HCT116 (cell line): ENCODE measurements around the gene TEAD1. TPM values are rescaled to one million over a fixed set of nuclear protein-coding genes. Genes with fewer than 3 reads are reported as not detected.

Experiments used
- ATAC-seq: fragments of 200-7000 bp; cut with Tn5 transposase; 2 replicates; pipeline ENCODE4 v1.9.1; 2020; ENCODE audit warnings: mild to moderate bottlenecking, moderate library complexity
- BruUV-seq: library from RNA; stranded (reverse); fragments of 400-500 nt; replicated peaks from 2 replicates; lab custom pipeline; 2021; lab: Mats Ljungman, UMichigan
- CTCF ChIA-PET: fragments of 300-600 bp; sonication (Branson Sonifier 250); formaldehyde crosslinking; loops from one replicate; lab custom pipeline; 2021; ENCODE audit warnings: antibody characterized with exemption; lab: Charles Lee
- POLR2A ChIA-PET: fragments of 300-600, 350-600 bp; sonication (Branson Sonifier 250); formaldehyde crosslinking; loops from one replicate; lab custom pipeline; 2021; ENCODE audit warnings: antibody characterized with exemption; lab: Charles Lee
- RAD21 ChIA-PET, 2 experiments: fragments of 300-600 bp; sonication (Branson Sonifier 250); formaldehyde crosslinking; loops; one replicate each; lab custom pipeline; 2023; ENCODE audit warnings: low total read pairs in 2 of 2; ENCODE audit not compliant: uncharacterized antibody in 2 of 2, unreplicated experiment in 2 of 2, low non-redundant PET in 1 of 2; lab: Charles Lee
- DNase-seq: peaks from one replicate; pipeline ENCODE4 v3.0.0-alpha.2; 2010; ENCODE audit warnings: low read depth, low spot score
- H2AFZ ChIP-seq: fragments of 200-600 bp; shearing (Covaris generic), sonication (generic); 2 replicates; pipeline ENCODE4 v1.6.1; 2017; ENCODE audit warnings: low read depth, mixed run types, mixed read lengths, antibody characterized with exemption, low read length; ENCODE audit not compliant: poor library complexity, severe bottlenecking
- H3K27ac ChIP-seq: 2 replicates; pipeline ENCODE4 v1.5.1; 2012; ENCODE audit warnings: low read depth, low read length
- H3K27me3 ChIP-seq: fragments of 200-600 bp; sonication (generic); 2 replicates; pipeline ENCODE4 v1.6.1; 2016; ENCODE audit warnings: mixed run types, low read length, mixed read lengths; ENCODE audit not compliant: insufficient read depth
- H3K36me3 ChIP-seq, 2 experiments: fragments of 200-500 bp in 1 of 2; fragments of 200-600 bp in 1 of 2; sonication (Bioruptor generic) in 1 of 2; sonication (generic) in 1 of 2; 2 replicates each; pipeline versions ENCODE4 v1.5.1 to v1.6.1; 2014 to 2016; ENCODE audit warnings: low read length in 2 of 2, inconsistent platforms in 1 of 2, mixed read lengths in 1 of 2, mixed run types in 1 of 2; ENCODE audit not compliant: insufficient read depth in 2 of 2, control insufficient read depth in 1 of 2
- H3K4me1 ChIP-seq, 2 experiments: fragments of 200-600 bp in 1 of 2; sonication (generic) in 1 of 2; 2 replicates each; pipeline versions ENCODE4 v1.5.1 to v1.6.1; 2012 to 2017; ENCODE audit warnings: low read length in 2 of 2, inconsistent platforms in 1 of 2, mild to moderate bottlenecking in 1 of 2, mixed read lengths in 1 of 2, mixed run types in 1 of 2, moderate library complexity in 1 of 2; ENCODE audit not compliant: insufficient read depth in 2 of 2, control insufficient read depth in 1 of 2
- H3K4me2 ChIP-seq: fragments of 200-600 bp; sonication (generic); 2 replicates; pipeline ENCODE4 v1.6.1; 2017; ENCODE audit warnings: mixed run types, low read length, mixed read lengths
- H3K4me3 ChIP-seq, 2 experiments: fragments of 200-600 bp in 1 of 2; sonication (generic) in 1 of 2; replicated peaks in 1 of 2; 2 replicates each; pipeline ENCODE4 v1.5.1; 2011 to 2016; ENCODE audit warnings: low read length in 2 of 2, control low read depth in 1 of 2, low read depth in 1 of 2, mild to moderate bottlenecking in 1 of 2, mixed read lengths in 1 of 2, mixed run types in 1 of 2
- H3K79me2 ChIP-seq: fragments of 200-600 bp; sonication (generic); 2 replicates; pipeline ENCODE4 v1.6.1; 2017; ENCODE audit warnings: mild to moderate bottlenecking, mixed run types, low read length, moderate library complexity, mixed read lengths; ENCODE audit not compliant: insufficient read depth
- H3K9ac ChIP-seq: fragments of 200-600 bp; sonication (generic); 2 replicates; pipeline ENCODE4 v1.6.1; 2016; ENCODE audit warnings: low read length, mixed read lengths
- H3K9me2 ChIP-seq: fragments of 200-600 bp; sonication (generic), shearing (Covaris generic); 2 replicates; pipeline ENCODE4 v1.6.1; 2017; ENCODE audit warnings: mixed run types, mild to moderate bottlenecking, moderate library complexity; ENCODE audit not compliant: insufficient read depth
- H3K9me3 ChIP-seq, 2 experiments: fragments of 200-500 bp in 1 of 2; fragments of 200-600 bp in 1 of 2; sonication (Bioruptor generic) in 1 of 2; sonication (generic) in 1 of 2; 2 replicates each; pipeline ENCODE4 v1.6.1; 2014 to 2017; ENCODE audit warnings: low read length in 2 of 2, mixed read lengths in 2 of 2, inconsistent platforms in 1 of 2, low read depth in 1 of 2, mild to moderate bottlenecking in 1 of 2, mixed run types in 1 of 2, moderate library complexity in 1 of 2; ENCODE audit not compliant: control insufficient read depth in 1 of 2, insufficient read depth in 1 of 2
- H4K20me1 ChIP-seq: fragments of 200-600 bp; sonication (generic), shearing (Covaris generic); 2 replicates; pipeline ENCODE4 v1.6.1; 2017; ENCODE audit warnings: mixed run types, mild to moderate bottlenecking, moderate library complexity; ENCODE audit not compliant: insufficient read depth
- CBX3 ChIP-seq: IDR thresholded peaks from 2 replicates; pipeline ENCODE4 v1.6.1; 2012; ENCODE audit warnings: low read depth
- CEBPB ChIP-seq: IDR thresholded peaks from 2 replicates; pipeline ENCODE4 v1.6.1; 2012; ENCODE audit warnings: low read depth
- EGR1 ChIP-seq: IDR thresholded peaks from 2 replicates; pipeline ENCODE4 v1.6.1; 2012; ENCODE audit warnings: low read depth
- ELF1 ChIP-seq: IDR thresholded peaks from 2 replicates; pipeline ENCODE4 v1.6.1; 2012; ENCODE audit warnings: low read depth, borderline replicate concordance
- EZH2 ChIP-seq: fragments of 200-600 bp; sonication (generic); IDR thresholded peaks from 2 replicates; pipeline ENCODE4 v1.6.1; 2017; ENCODE audit warnings: antibody characterized with exemption, mixed run types
- EZH2phosphoT487 ChIP-seq: fragments of 200-600 bp; IDR thresholded peaks from 2 replicates; pipeline ENCODE4 v1.6.1; 2018; ENCODE audit warnings: antibody characterized with exemption, borderline replicate concordance
- FOSL1 ChIP-seq: IDR thresholded peaks from 2 replicates; pipeline ENCODE4 v1.6.1; 2012; ENCODE audit warnings: low read depth
- POLR2AphosphoS5 ChIP-seq: IDR thresholded peaks from 2 replicates; pipeline ENCODE4 v1.6.1; 2011; ENCODE audit warnings: mild to moderate bottlenecking, low read depth, low read length, moderate library complexity
- RAD21 ChIP-seq: IDR thresholded peaks from 2 replicates; pipeline ENCODE4 v1.6.1; 2012; ENCODE audit warnings: low read depth, mild to moderate bottlenecking
- TCF7L2 ChIP-seq: IDR thresholded peaks from 2 replicates; pipeline ENCODE4 v1.7.0; 2011; ENCODE audit warnings: borderline replicate concordance, inconsistent platforms; ENCODE audit not compliant: insufficient read depth, insufficient read length; ENCODE audit errors: extremely low read depth
- YY1 ChIP-seq: IDR thresholded peaks from 2 replicates; pipeline ENCODE4 v1.6.1; 2011; ENCODE audit warnings: low read length, low read depth, moderate library complexity, mild to moderate bottlenecking; ENCODE audit not compliant: insufficient replicate concordance; ENCODE audit errors: extremely low read depth
- ZFX ChIP-seq: fragments of 450-650 bp; IDR thresholded peaks from 2 replicates; pipeline ENCODE4 v1.6.1; 2017
- intact Hi-C: fragments of 100-400 bp; cut with micrococcal nuclease; formaldehyde crosslinking; loops from 2 replicates; pipeline ENCODE4 v1.10.0; 2022
- total RNA-seq: library from RNA; stranded (reverse); gene quantifications from one replicate; pipeline ENCODE4 v1.2.1, GENCODE V29; 2021; ENCODE audit not compliant: unreplicated experiment
- TF ChIP-seq, protein P1 (sequence below): IDR thresholded peaks from 2 replicates; pipeline ENCODE4 v1.6.1; 2012
- TF ChIP-seq, protein P2 (sequence below): IDR thresholded peaks from 2 replicates; pipeline ENCODE4 v1.6.1; 2012; ENCODE audit warnings: low read depth
- TF ChIP-seq, protein P3 (sequence below): IDR thresholded peaks from 2 replicates; pipeline ENCODE4 v1.6.1; 2012

The TEAD1 gene
- total RNA-seq, 1 experiment from 2014 or later, result 103 TPM

GRCh38 chr11:12662101-12662689 is 12.0 kb upstream of the TEAD1 start:
- Histone ChIP-seq H4K20me1 (no peaks in the 10 kb centered on the region), H3K4me1 (no peaks in the 10 kb centered on the region), H2AFZ (no peak overlapping the region), H3K79me2 (no peaks in the 10 kb centered on the region), H3K4me3 (no peak overlapping the region), H3K9me2 (no peaks in the 10 kb centered on the region), H3K9me3 (no peaks in the 10 kb centered on the region), H3K36me3 (no peaks in the 10 kb centered on the region), H3K9ac (no peak overlapping the region), H3K27ac (no peak overlapping the region), H3K4me2 (no peak overlapping the region), H3K27me3 (no peaks in the 10 kb centered on the region)
- no peak for TF ChIP-seq YY1
- TF ChIP-seq, protein P1, sequence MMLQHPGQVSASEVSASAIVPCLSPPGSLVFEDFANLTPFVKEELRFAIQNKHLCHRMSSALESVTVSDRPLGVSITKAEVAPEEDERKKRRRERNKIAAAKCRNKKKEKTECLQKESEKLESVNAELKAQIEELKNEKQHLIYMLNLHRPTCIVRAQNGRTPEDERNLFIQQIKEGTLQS, result no peak
- no peak for TF ChIP-seq EGR1
- BruUV-seq, result no TSS peak
- ATAC-seq, result no peak
- ChIA-PET CTCF (no interaction called here), POLR2A (no interaction called here), RAD21 (no interaction called here)
- no peak for DNase-seq
- intact Hi-C loops, result no loop called here

GRCh38 chr11:12664385-12664784 is 9.8 kb upstream of the TEAD1 start:
- ATAC-seq, result no peak
- POLR2A ChIA-PET, result no interaction called here
- no peak for TF ChIP-seq FOSL1
- TF ChIP-seq EGR1, result no peak
- TF ChIP-seq, protein P2, sequence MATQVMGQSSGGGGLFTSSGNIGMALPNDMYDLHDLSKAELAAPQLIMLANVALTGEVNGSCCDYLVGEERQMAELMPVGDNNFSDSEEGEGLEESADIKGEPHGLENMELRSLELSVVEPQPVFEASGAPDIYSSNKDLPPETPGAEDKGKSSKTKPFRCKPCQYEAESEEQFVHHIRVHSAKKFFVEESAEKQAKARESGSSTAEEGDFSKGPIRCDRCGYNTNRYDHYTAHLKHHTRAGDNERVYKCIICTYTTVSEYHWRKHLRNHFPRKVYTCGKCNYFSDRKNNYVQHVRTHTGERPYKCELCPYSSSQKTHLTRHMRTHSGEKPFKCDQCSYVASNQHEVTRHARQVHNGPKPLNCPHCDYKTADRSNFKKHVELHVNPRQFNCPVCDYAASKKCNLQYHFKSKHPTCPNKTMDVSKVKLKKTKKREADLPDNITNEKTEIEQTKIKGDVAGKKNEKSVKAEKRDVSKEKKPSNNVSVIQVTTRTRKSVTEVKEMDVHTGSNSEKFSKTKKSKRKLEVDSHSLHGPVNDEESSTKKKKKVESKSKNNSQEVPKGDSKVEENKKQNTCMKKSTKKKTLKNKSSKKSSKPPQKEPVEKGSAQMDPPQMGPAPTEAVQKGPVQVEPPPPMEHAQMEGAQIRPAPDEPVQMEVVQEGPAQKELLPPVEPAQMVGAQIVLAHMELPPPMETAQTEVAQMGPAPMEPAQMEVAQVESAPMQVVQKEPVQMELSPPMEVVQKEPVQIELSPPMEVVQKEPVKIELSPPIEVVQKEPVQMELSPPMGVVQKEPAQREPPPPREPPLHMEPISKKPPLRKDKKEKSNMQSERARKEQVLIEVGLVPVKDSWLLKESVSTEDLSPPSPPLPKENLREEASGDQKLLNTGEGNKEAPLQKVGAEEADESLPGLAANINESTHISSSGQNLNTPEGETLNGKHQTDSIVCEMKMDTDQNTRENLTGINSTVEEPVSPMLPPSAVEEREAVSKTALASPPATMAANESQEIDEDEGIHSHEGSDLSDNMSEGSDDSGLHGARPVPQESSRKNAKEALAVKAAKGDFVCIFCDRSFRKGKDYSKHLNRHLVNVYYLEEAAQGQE, result no peak
- TF ChIP-seq POLR2AphosphoS5, result no peak
- TF ChIP-seq YY1, result no peak
- TF ChIP-seq, protein P1, result no peak
- no peak for TF ChIP-seq EZH2phosphoT487
- no peak for TF ChIP-seq ELF1
- no peak for TF ChIP-seq TCF7L2
- TF ChIP-seq, protein P3, sequence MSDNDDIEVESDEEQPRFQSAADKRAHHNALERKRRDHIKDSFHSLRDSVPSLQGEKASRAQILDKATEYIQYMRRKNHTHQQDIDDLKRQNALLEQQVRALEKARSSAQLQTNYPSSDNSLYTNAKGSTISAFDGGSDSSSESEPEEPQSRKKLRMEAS, result no peak
- TF ChIP-seq RAD21, result no peak
- TF ChIP-seq ZFX, result no peak
- TF ChIP-seq CBX3, result no peak
- TF ChIP-seq EZH2, result no peak
- no peak for TF ChIP-seq CEBPB

More at GRCh38 chr11:12664385-12664784, 9.8 kb upstream of the TEAD1 start:
- no peaks in the 10 kb centered on the region for H3K27me3 ChIP-seq
- H4K20me1 ChIP-seq, result no peaks in the 10 kb centered on the region
- H3K4me1 ChIP-seq, result no peaks in the 10 kb centered on the region
- ChIA-PET RAD21 (interaction anchor here in 1 of 2 experiments (0.7 kb wide), 1 partner anchor 136 kb away, joined by 3 read pairs; no protein-coding TSS in a partner anchor), CTCF (no interaction called here)
- H3K9ac ChIP-seq, result no peak overlapping the region
- H3K4me2 ChIP-seq, result no peak overlapping the region
- intact Hi-C loops, result no loop called here
- no peak overlapping the region for H3K27ac ChIP-seq
- no TSS peak for BruUV-seq
- no peaks in the 10 kb centered on the region for H3K79me2 ChIP-seq
- no peak overlapping the region for H2AFZ ChIP-seq
- no peaks in the 10 kb centered on the region for H3K9me2 ChIP-seq
- DNase-seq, result no peak
- no peak overlapping the region for H3K4me3 ChIP-seq
- no peaks in the 10 kb centered on the region for H3K9me3 ChIP-seq
- H3K36me3 ChIP-seq, result no peaks in the 10 kb centered on the region
